GM18951 (cell line): Measurements from ENCODE around the gene GJC2.
"Not testable (repeated sequence)": the region's sequence is repeated elsewhere in the genome, so short reads cannot be mapped to it uniquely, and the experiment has no call there.

ENCODE experiments used
- POLR2A ChIP-seq: IDR thresholded peaks from 4 replicates; pipeline ENCODE4 v1.6.1; 2011; ENCODE audit warnings: mild to moderate bottlenecking; ENCODE audit not compliant: insufficient read length, insufficient read depth; ENCODE audit errors: extremely low read depth
- in situ Hi-C: fragments of 300-500 bp; cut with MboI; formaldehyde crosslinking; loops from one replicate; pipeline ENCODE4 v1.12.0; 2022; ENCODE audit warnings: low sequenced_read_pairs, mixed read lengths, inconsistent platforms; ENCODE audit not compliant: unreplicated experiment

The GJC2 gene

GRCh38 chr1:228108055-228108690 is 41.6 kb upstream of the GJC2 start:
- in situ Hi-C loops, result no loop called here
- no peak for TF ChIP-seq POLR2A

GRCh38 chr1:228108742-228109072 is 41.0 kb upstream of the GJC2 start:
- no peak for TF ChIP-seq POLR2A

GRCh38 chr1:228109073-228109961 is 40.4 kb upstream of the GJC2 start, which contains the start of gene MRPL55:
MRPL55 (minus strand) TSS chr1:228109299; CDS start chr1:228108260, 1,039 bp downstream.
- in situ Hi-C loops, result no loop called here

More at GRCh38 chr1:228108742-228109072, 41.0 kb upstream of the GJC2 start:
- in situ Hi-C loops, result no loop called here

GRCh38 chr1:228109962-228110488 is 39.7 kb upstream of the GJC2 start:
- in situ Hi-C loops, result no loop called here

More at GRCh38 chr1:228109073-228109961, 40.4 kb upstream of the GJC2 start, which contains the start of gene MRPL55:
- peak; percentile 95 for TF ChIP-seq POLR2A

GRCh38 chr1:228110556-228110955 is 39.2 kb upstream of the GJC2 start:
- TF ChIP-seq POLR2A, result no peak
- in situ Hi-C loops, result no loop called here

More at GRCh38 chr1:228109962-228110488, 39.7 kb upstream of the GJC2 start:
- no peak for TF ChIP-seq POLR2A

- in situ Hi-C loops, result not testable (repeated sequence)
Measured at GRCh38 chr1:228111315-228111714, 38.4 kb upstream of the GJC2 start.

GRCh38 chr1:228112167-228112566 is 37.6 kb upstream of the GJC2 start:
- in situ Hi-C loops, result no loop called here
- no peak for TF ChIP-seq POLR2A

GRCh38 chr1:228112617-228113016 is 37.1 kb upstream of the GJC2 start:
- TF ChIP-seq POLR2A, result no peak
- in situ Hi-C loops, result no loop called here

- in situ Hi-C loops, result no loop called here
- no peak for TF ChIP-seq POLR2A
Measured at GRCh38 chr1:228114827-228115226, 34.9 kb upstream of the GJC2 start.

- in situ Hi-C loops, result no loop called here
- no peak for TF ChIP-seq POLR2A
Measured at GRCh38 chr1:228117335-228117734, 32.4 kb upstream of the GJC2 start.

GRCh38 chr1:228118040-228118439 is 31.7 kb upstream of the GJC2 start:
- TF ChIP-seq POLR2A, result no peak
- in situ Hi-C loops, result no loop called here

- TF ChIP-seq POLR2A, result no peak
- in situ Hi-C loops, result no loop called here
Measured at GRCh38 chr1:228120351-228120750, 29.4 kb upstream of the GJC2 start.

- no peak for TF ChIP-seq POLR2A
- in situ Hi-C loops, result no loop called here
Measured at GRCh38 chr1:228120857-228121489, 28.8 kb upstream of the GJC2 start.

- TF ChIP-seq POLR2A, result no peak
- in situ Hi-C loops, result no loop called here
Measured at GRCh38 chr1:228122921-228123441, 26.7 kb upstream of the GJC2 start.
